IPS DF 6.9 (cell line): ENCODE data around the gene CHMP2A.

Experiments used
- DNase-seq: peaks from one replicate; pipeline ENCODE4 v3.0.0-alpha.2; 2013; ENCODE audit warnings: low read depth, low spot score
- H3K27ac ChIP-seq: one replicate; pipeline ENCODE4 v1.5.1; 2013; ENCODE audit warnings: low read length, control low read depth
- H3K27me3 ChIP-seq: 2 replicates; pipeline ENCODE4 v1.6.1; 2013; ENCODE audit warnings: mild to moderate bottlenecking, low read length; ENCODE audit not compliant: control insufficient read depth, insufficient read depth
- H3K36me3 ChIP-seq: 2 replicates; pipeline ENCODE4 v1.6.1; 2013; ENCODE audit warnings: low read length; ENCODE audit not compliant: control insufficient read depth, insufficient read depth
- H3K4me1 ChIP-seq: 2 replicates; pipeline ENCODE4 v1.6.1; 2013; ENCODE audit warnings: low read length; ENCODE audit not compliant: control insufficient read depth, insufficient read depth
- H3K4me3 ChIP-seq: 2 replicates; pipeline ENCODE4 v1.5.1; 2013; ENCODE audit warnings: mild to moderate bottlenecking, low read length
- H3K9me3 ChIP-seq: 2 replicates; pipeline ENCODE4 v1.6.1; 2013; ENCODE audit warnings: low read length, inconsistent platforms; ENCODE audit not compliant: control insufficient read depth, insufficient read depth
- WGBS: extraction: QIAGEN DNeasy Blood & Tissue Kit; methylation state at CpG from one replicate; pipeline ENCODE4 v1.1.7; 2013; ENCODE audit warnings: mixed read lengths, missing lambda C conversion rate; ENCODE audit not compliant: insufficient read length, insufficient coverage; 5-methylcytosine and 5-hydroxymethylcytosine counted together

CHMP2A gene

GRCh38 chr19:58522709-58523108 is 32.2 kb downstream of the CHMP2A start:
- Histone ChIP-seq H3K36me3 (no peaks in the 10 kb centered on the region), H3K9me3 (no peaks in the 10 kb centered on the region), H3K4me1 (peaks cover 4% of the 10 kb centered on the region; the same call in 1 of the 2 replicates), H3K4me3 (no peak overlapping the region), H3K27me3 (no peaks in the 10 kb centered on the region), H3K27ac (no peak overlapping the region)
- no peak for DNase-seq
- WGBS, result no CpG with 5 or more reads among the region's 3 CpGs

GRCh38 chr19:58521651-58522050 is 33.3 kb downstream of the CHMP2A start:
- H3K9me3 ChIP-seq, result no peaks in the 10 kb centered on the region
- H3K4me1 ChIP-seq, result peaks cover 4% of the 10 kb centered on the region; the same call in 1 of the 2 replicates
- no peak for DNase-seq
- H3K27ac ChIP-seq, result no peak overlapping the region
- H3K4me3 ChIP-seq, result no peak overlapping the region
- peaks cover 5% of the 10 kb centered on the region; the same call in 1 of the 2 replicates for H3K36me3 ChIP-seq
- no CpG with 5 or more reads among the region's 4 CpGs for WGBS
- H3K27me3 ChIP-seq, result no peaks in the 10 kb centered on the region

DNA sequence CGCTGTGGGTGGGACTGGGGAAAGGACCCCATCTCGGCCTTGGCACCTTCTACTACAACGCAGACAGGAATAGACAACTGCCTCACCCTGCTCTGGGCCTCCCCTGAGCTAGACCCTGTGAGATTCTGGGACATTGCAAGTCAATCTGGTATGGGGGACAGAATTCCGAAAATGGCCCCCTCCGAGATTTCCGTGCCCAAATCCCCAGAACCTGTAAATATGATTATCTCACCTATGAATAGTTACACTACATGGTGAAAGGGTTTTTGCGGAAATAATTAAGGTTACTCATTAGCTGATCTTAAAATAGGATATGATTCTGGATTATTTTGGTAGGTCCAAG is 34.7 kb downstream of the CHMP2A start:
- H3K27me3 ChIP-seq, result no peaks in the 10 kb centered on the region
- peaks cover 5% of the 10 kb centered on the region; the same call in 1 of the 2 replicates for H3K36me3 ChIP-seq
- DNase-seq, result no peak
- no peak overlapping the region for H3K27ac ChIP-seq
- H3K4me1 ChIP-seq, result peaks cover 6% of the 10 kb centered on the region; the same call in 1 of the 2 replicates
- WGBS, result no CpG with 5 or more reads among the region's 7 CpGs
- H3K9me3 ChIP-seq, result no peaks in the 10 kb centered on the region
- peak overlapping the region; percentile 47; the same call in 1 of the 2 replicates for H3K4me3 ChIP-seq

DNA sequence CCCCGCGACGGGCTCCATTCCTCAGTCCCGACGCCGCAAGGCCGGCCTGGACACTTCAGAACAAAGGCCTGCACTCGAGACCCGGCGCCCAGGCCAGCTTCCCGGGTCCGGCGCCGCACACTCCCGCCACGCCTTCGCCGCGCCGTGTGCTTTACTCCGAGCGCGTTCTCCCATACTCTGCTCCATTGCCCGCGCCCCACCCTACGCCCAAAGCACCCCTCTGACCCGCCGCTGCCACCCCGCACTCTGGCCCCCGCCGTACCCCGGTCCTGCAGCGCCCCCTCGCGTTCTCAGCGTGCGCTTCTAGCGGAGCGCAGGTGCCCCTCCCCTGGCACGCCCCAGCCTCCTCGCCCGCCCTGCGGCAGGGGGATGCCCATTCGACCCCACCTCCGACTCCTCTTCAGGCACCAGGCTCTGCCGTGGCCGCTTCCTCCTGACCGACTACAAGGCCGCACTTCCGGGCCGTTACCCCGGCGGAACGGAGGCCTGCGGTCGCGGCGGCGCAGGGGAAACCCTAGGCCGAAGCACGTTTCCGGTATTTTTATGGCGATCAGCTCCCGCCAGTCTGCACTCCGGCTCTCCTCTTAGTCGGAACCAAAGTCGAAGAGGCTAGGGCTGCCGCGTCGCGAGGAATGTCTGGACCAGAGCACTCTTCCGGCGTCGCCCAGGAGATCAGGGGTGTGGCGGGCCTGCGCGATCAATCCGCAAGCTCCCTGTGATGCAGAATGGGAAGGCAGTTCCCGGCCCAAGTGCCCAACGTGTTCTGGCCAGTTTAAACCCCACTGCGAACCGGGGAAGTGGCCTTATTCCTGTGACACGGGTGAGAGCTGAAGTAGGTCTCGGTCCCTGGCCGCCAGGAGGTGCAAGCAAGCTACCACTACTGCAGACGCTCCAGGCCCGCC is 35.3 kb downstream of the CHMP2A start, which contains the start of gene ZBTB45:
TSS of gene ZBTB45 (minus strand) at position 456 of the 902 bp plus-strand sequence. CDS start 2,137 bp downstream, outside the sequence.
- H3K9me3 ChIP-seq, result no peaks in the 10 kb centered on the region
- no peak within 1 kb of the TSS for H3K27ac ChIP-seq
- no CpG with 5 or more reads among the region's 87 CpGs for WGBS
- peak within 1 kb of the TSS; percentile 47; the same call in 1 of the 2 replicates for H3K4me3 ChIP-seq
- peak; percentile 81 for DNase-seq
- peaks cover 5% of the 10 kb centered on the region; the same call in 1 of the 2 replicates for H3K36me3 ChIP-seq
- peaks cover 7% of the 10 kb centered on the region for H3K4me1 ChIP-seq
- no peaks in the 10 kb centered on the region for H3K27me3 ChIP-seq

GRCh38 chr19:58519087-58519354 is 35.9 kb downstream of the CHMP2A start:
- DNase-seq, result no peak
- no peaks in the 10 kb centered on the region for H3K9me3 ChIP-seq
- no peaks in the 10 kb centered on the region for H3K27me3 ChIP-seq
- H3K27ac ChIP-seq, result no peak overlapping the region
- H3K36me3 ChIP-seq, result peaks cover 5% of the 10 kb centered on the region; the same call in 1 of the 2 replicates
- no CpG with 5 or more reads among the region's 14 CpGs for WGBS
- H3K4me1 ChIP-seq, result peaks cover 9% of the 10 kb centered on the region
- H3K4me3 ChIP-seq, result peak overlapping the region; percentile 47; the same call in 1 of the 2 replicates

DNA sequence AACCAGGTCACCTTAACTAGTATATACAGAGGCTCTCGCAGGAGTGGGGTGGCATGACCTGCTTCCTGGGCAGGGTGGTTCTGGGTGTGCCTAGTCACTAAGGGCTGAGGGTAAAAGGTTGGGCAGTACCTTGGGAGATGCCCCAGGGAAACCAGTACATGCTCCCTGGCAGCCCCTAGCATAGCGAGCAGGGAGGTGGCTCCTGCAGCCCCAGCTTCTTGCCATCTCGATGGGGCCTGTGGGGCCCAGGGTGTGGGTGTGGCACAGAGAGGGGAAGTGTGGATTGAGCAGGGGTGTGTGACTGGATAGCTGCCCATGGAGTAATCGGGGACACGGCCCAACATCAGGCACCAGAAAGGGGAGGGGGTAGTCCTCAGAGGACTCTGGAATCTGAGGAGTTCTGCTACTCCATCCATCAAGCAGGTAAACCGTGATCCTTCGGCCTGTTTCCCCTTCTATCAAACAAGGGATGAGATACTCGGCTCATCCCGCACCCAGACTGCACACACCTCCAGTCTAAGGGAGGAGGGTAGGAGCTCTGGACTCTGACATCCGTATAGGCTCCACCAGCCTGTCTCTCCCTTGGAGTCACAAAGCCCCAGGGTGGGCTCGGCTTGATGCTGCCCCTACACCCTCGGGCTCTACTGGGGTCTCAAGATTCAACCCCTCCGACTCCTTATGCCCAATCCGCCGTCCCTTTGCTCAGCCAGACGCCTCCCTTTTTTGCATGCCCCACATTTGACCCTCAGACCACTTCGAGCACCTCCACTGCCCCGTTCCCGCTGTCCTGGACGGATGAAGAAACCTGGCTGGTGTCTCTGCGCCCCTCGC is 36.4 kb downstream of the CHMP2A start:
- no peak for DNase-seq
- WGBS, result no CpG with 5 or more reads among the region's 22 CpGs
- Histone ChIP-seq H3K27ac (no peak overlapping the region), H3K27me3 (no peaks in the 10 kb centered on the region), H3K36me3 (peaks cover 5% of the 10 kb centered on the region; the same call in 1 of the 2 replicates), H3K4me1 (peaks cover 9% of the 10 kb centered on the region), H3K9me3 (no peaks in the 10 kb centered on the region), H3K4me3 (peak overlapping the region; percentile 47; the same call in 1 of the 2 replicates)

DNA sequence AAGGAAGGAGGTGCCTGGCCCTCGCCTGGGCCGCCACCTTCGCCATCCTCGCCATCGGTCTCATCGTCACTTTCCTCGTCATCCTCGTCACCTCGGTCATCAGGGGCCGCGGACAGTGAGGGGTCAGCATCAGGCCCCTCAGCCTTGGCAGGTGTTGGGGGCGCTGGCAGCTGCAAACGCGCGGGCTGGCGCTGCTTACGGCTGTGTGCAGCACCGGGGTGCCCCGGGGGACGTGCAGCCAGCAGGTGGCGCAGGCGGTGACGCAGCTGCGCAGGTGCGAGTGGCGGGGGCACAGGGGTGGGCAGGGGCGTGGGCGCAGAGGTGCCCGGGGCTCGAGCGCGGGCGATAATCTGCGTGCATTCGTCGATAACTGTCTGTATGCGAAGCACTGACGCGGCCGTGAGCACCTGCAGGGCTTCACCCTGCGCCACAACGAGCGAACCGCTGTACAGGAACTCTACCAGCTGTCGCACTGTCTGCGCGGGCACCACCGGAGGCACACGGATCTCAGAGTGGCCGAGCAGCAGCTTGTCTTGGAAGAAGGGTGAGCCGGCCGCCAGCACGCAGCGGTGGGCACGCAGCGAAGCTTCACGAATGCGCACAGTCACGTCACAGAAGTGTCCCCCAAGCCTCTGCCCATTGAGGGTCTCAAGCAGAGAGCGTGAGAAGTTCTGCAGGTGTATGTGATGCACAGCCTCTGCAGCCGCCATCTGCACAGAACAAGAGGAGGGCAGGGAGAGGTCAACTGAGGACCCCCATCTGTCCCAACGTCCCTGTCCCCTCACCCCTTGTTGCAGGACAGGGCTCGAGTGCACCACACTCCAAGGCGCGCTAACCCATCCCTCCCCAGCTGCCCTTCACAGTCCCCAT is 37.7 kb downstream of the CHMP2A start:
- Histone ChIP-seq H3K4me3 (no peak overlapping the region), H3K4me1 (peaks cover 9% of the 10 kb centered on the region), H3K9me3 (no peaks in the 10 kb centered on the region), H3K27me3 (no peaks in the 10 kb centered on the region), H3K27ac (no peak overlapping the region), H3K36me3 (peaks cover 5% of the 10 kb centered on the region; the same call in 1 of the 2 replicates)
- no peak for DNase-seq
- WGBS, result no CpG with 5 or more reads among the region's 65 CpGs

- Histone ChIP-seq H3K9me3 (no peaks in the 10 kb centered on the region), H3K36me3 (peaks cover 5% of the 10 kb centered on the region; the same call in 1 of the 2 replicates), H3K4me1 (peaks cover 9% of the 10 kb centered on the region), H3K4me3 (no peak overlapping the region), H3K27ac (no peak overlapping the region), H3K27me3 (no peaks in the 10 kb centered on the region)
- no CpG with 5 or more reads among the region's 25 CpGs for WGBS
- DNase-seq, result no peak
Observed at GRCh38 chr19:58516246-58516836, 38.6 kb downstream of the CHMP2A start.

DNA sequence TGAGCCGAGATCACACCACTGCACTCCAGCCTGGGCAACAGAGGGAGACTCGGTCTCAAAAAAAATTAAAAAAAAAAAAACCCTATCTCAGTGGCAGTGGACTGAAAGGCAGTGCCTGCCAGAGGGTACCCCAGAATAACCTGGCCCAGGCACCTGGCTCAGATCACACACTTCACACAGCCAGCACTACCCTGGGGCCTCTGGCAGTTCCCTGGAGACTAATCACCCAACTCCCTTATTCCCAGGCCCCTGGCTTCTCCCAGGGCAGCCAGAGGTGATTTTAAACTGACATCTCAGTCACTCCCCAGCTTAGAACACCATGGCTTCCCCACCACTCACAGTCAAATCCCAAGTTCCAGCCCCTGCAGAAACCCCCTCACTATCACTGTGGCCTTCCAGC is 39.6 kb downstream of the CHMP2A start:
- H3K27me3 ChIP-seq, result no peaks in the 10 kb centered on the region
- H3K4me1 ChIP-seq, result peaks cover 9% of the 10 kb centered on the region
- WGBS, result no CpG with 5 or more reads among the region's 2 CpGs
- no peaks in the 10 kb centered on the region for H3K9me3 ChIP-seq
- H3K4me3 ChIP-seq, result no peak overlapping the region
- no peak overlapping the region for H3K27ac ChIP-seq
- H3K36me3 ChIP-seq, result peaks cover 5% of the 10 kb centered on the region; the same call in 1 of the 2 replicates
- DNase-seq, result no peak
